ENCODE measurements around the gene USP5. TPM values are rescaled to one million over a fixed set of nuclear protein-coding genes. Genes with fewer than 3 reads are reported as not detected.

USP5 gene
- polyA plus RNA-seq, 2 of the 4 experiments (the other 2 are of a cell fraction): 58.6 to 78.2 TPM

GRCh38 chr12:6823182-6824084 lies 28.5 kb upstream of the USP5 start (continued):
- TF ChIP-seq RAD21 (conservative IDR thresholded peaks at IDR 0.05 in 1 of 2, IDR thresholded peaks at IDR 0.05 in 1 of 2) (no peak), POLR2A (IDR thresholded peaks at IDR 0.05; ENCODE audit: low read length) (no peak)

- Histone ChIP-seq H3K4me2 (no peak overlapping the region), H3K27ac (no peak overlapping the region), H3K9me3 (no peaks in the 10 kb centered on the region), H3K4me3 (no peak overlapping the region), H3K4me1 (peaks cover 26% of the 10 kb centered on the region)
- TF ChIP-seq ESRRA (IDR thresholded peaks at IDR 0.05; ENCODE audit: borderline replicate concordance, low read length) (no peak), KDM5A (IDR thresholded peaks at IDR 0.05) (no peak)
- CTCF ChIA-PET: interaction anchor here (0.7 to 29.8 kb wide), 22 partner anchors 11 to 274 kb away, joined by 3 to 306 read pairs (median 10); partner anchors contain the start of genes CD4, CDCA3, GNB3 and LAG3
- ATAC-seq (no peak), FAIRE-seq (no peak), DNase-seq (ENCODE audit: low read depth in 1 of 2, low spot score in 1 of 2) (no peak)
- POLR2A ChIA-PET: interaction anchor here (1.0 to 1.4 kb wide), 3 partner anchors 58 to 71 kb away, joined by 4 to 5 read pairs (median 4); partner anchors contain the start of genes MLF2 and PTMS
- 87% methylated on average over 33 of the region's 37 CpGs for WGBS (ENCODE audit: missing lambda C conversion rate)
Measured at GRCh38 chr12:6824085-6824775, 27.7 kb upstream of the USP5 start.

- H3K4me3 ChIP-seq: no peak overlapping the region
- ChIA-PET CTCF (interaction anchor here (0.5 to 29.8 kb wide), 41 partner anchors 10 to 587 kb away, joined by 3 to 306 read pairs (median 7); partner anchors contain the start of genes CD4, CDCA3, COPS7A and GNB3), POLR2A (interaction anchor here (1.0 to 1.1 kb wide), 2 partner anchors 59 to 72 kb away, joined by 4 to 5 read pairs; partner anchors contain the start of genes MLF2 and PTMS)
- DNase-seq (ENCODE audit: low read depth in 1 of 2, low spot score in 1 of 2) (no peak), ATAC-seq (peak in 1 of 2 experiments; percentile 3; a peak in 3 of 6 replicates), FAIRE-seq (no peak)
- H3K4me2 ChIP-seq: peak overlapping the region; percentile 69
- peak overlapping the region in 1 of 2 experiments; percentile 39; a peak in 3 of 6 replicates for H3K27ac ChIP-seq
- TF ChIP-seq JUN (IDR thresholded peaks at IDR 0.05): no peak
- no peak for TF ChIP-seq JUNB (IDR thresholded peaks at IDR 0.05)
- TF ChIP-seq NPAS2 (CRISPR knock-in tag; IDR thresholded peaks at IDR 0.05; ENCODE audit: borderline replicate concordance): no peak
- no peak for TF ChIP-seq MYC (IDR thresholded peaks at IDR 0.05; ENCODE audit: borderline replicate concordance, low read length)
- no peak for TF ChIP-seq CEBPB (IDR thresholded peaks at IDR 0.05)
- TF ChIP-seq TP53 (CRISPR knock-in tag; IDR thresholded peaks at IDR 0.05): no peak
- H3K9me3 ChIP-seq: no peaks in the 10 kb centered on the region
- peaks cover 31% of the 10 kb centered on the region for H3K4me1 ChIP-seq
- WGBS (ENCODE audit: missing lambda C conversion rate): 75% methylated on average over 12 of the region's 12 CpGs
Measured at GRCh38 chr12:6824901-6825381, 27.0 kb upstream of the USP5 start.

GRCh38 chr12:6825398-6826124 lies 26.4 kb upstream of the USP5 start:
- 18% methylated on average over 18 of the region's 19 CpGs for WGBS (ENCODE audit: missing lambda C conversion rate)
- FAIRE-seq (no peak), ATAC-seq (peak; percentile 40 to 78), DNase-seq (ENCODE audit: low read depth in 1 of 2, low spot score in 1 of 2) (peak; percentile 87 to 95)
- H3K4me2 ChIP-seq: peak overlapping the region; percentile 69
- H3K4me1 ChIP-seq: peaks cover 31% of the 10 kb centered on the region
- H3K4me3 ChIP-seq: no peak overlapping the region
- H3K9me3 ChIP-seq: no peaks in the 10 kb centered on the region
- H3K27ac ChIP-seq: peak overlapping the region in 1 of 2 experiments; percentile 39; a peak in 3 of 6 replicates
- ChIA-PET CTCF (interaction anchor here (0.5 to 29.8 kb wide), 58 partner anchors 9 to 588 kb away, joined by 3 to 306 read pairs (median 5); partner anchors contain the start of genes CD4, CDCA3, COPS7A and GNB3), POLR2A (interaction anchor here (1.0 to 1.1 kb wide), 2 partner anchors 59 to 72 kb away, joined by 4 to 5 read pairs; partner anchors contain the start of genes MLF2 and PTMS)
- TF ChIP-seq TFCP2L1 (CRISPR knock-in tag; IDR thresholded peaks at IDR 0.05) (no peak), FOSL2 (IDR thresholded peaks at IDR 0.05) (no peak), FOSL2 (CRISPR knock-in tag; IDR thresholded peaks at IDR 0.05) (no peak), CHD2 (IDR thresholded peaks at IDR 0.05; ENCODE audit: low read length, partially characterized antibody) (no peak), SMC3 (IDR thresholded peaks at IDR 0.05) (peak; percentile 76), ZC3H11A (IDR thresholded peaks at IDR 0.05) (no peak), ATOH8 (CRISPR knock-in tag; IDR thresholded peaks at IDR 0.05; ENCODE audit: low read depth) (no peak), POLR2AphosphoS2 (conservative IDR thresholded peaks at IDR 0.05; ENCODE audit: low read length) (no peak), CHD4 (IDR thresholded peaks at IDR 0.05; ENCODE audit: borderline replicate concordance) (no peak), EP300 (IDR thresholded peaks at IDR 0.05) (no peak), RARB (CRISPR knock-in tag; IDR thresholded peaks at IDR 0.05) (no peak), CTCF (IDR thresholded peaks at IDR 0.05) (peak; percentile 92), BHLHE40 (IDR thresholded peaks at IDR 0.05; ENCODE audit: low read depth, low read length) (no peak), ESRRA (IDR thresholded peaks at IDR 0.05; ENCODE audit: borderline replicate concordance, low read length) (no peak), HDAC2 (IDR thresholded peaks at IDR 0.05) (no peak), JUN (IDR thresholded peaks at IDR 0.05) (no peak), JUNB (IDR thresholded peaks at IDR 0.05) (no peak), RAD21 (conservative IDR thresholded peaks at IDR 0.05 in 1 of 2, IDR thresholded peaks at IDR 0.05 in 1 of 2) (peak; percentile 91 to 94)

Measured in A549 (cell line).